Measurements from ENCODE around the gene MLKL.
"Not testable (repeated sequence)": the region's sequence is repeated elsewhere in the genome, so short reads cannot be mapped to it uniquely, and the experiment has no call there.

The MLKL gene

GRCh38 chr16:74731853-74732477 is 31.3 kb upstream of the MLKL start:
- no peak for DNase-seq

GRCh38 chr16:74729783-74730683 is 29.4 kb upstream of the MLKL start:
- DNase-seq = no peak

- DNase-seq = no peak
These were observed 27.2 kb upstream of the MLKL start for GRCh38 chr16:74727903-74728302.

- DNase-seq = no peak
These were observed 26.1 kb upstream of the MLKL start for GRCh38 chr16:74726716-74727115.

- no peak for DNase-seq
These were observed 25.2 kb upstream of the MLKL start for GRCh38 chr16:74725651-74726455.

GRCh38 chr16:74724820-74725549 is 24.3 kb upstream of the MLKL start:
- DNase-seq = no peak

GRCh38 chr16:74723256-74723655 is 22.6 kb upstream of the MLKL start:
- no peak for DNase-seq

GRCh38 chr16:74722156-74722555 is 21.5 kb upstream of the MLKL start:
- not testable (repeated sequence) for DNase-seq

- no peak for DNase-seq
These were observed 21.1 kb upstream of the MLKL start for GRCh38 chr16:74721716-74722115.

GRCh38 chr16:74720579-74720978 is 19.9 kb upstream of the MLKL start:
- DNase-seq = no peak

- DNase-seq = no peak
These were observed 18.3 kb upstream of the MLKL start for GRCh38 chr16:74718741-74719610.

GRCh38 chr16:74718140-74718539 is 17.5 kb upstream of the MLKL start:
- DNase-seq = no peak

GRCh38 chr16:74717367-74717766 is 16.7 kb upstream of the MLKL start:
- DNase-seq = no peak

GRCh38 chr16:74716355-74716754 is 15.7 kb upstream of the MLKL start:
- DNase-seq = no peak

- no peak for DNase-seq
These were observed 13.2 kb upstream of the MLKL start for GRCh38 chr16:74713876-74714275.

- DNase-seq = no peak
These were observed 12.7 kb upstream of the MLKL start for GRCh38 chr16:74713325-74713724.

- no peak for DNase-seq
These were observed 11.3 kb upstream of the MLKL start for GRCh38 chr16:74711938-74712337.

GRCh38 chr16:74710401-74710800 is 9.7 kb upstream of the MLKL start:
- no peak for DNase-seq

- DNase-seq = peak; percentile 4
These were observed 8.8 kb upstream of the MLKL start for GRCh38 chr16:74709441-74709877.

GRCh38 chr16:74700116-74700437 is 585 bp downstream of the MLKL start:
- no peak for DNase-seq

GRCh38 chr16:74699666-74700065 is 996 bp downstream of the MLKL start:
- no peak for DNase-seq

- DNase-seq = no peak
These were observed 2.4 kb downstream of the MLKL start for GRCh38 chr16:74698222-74698621.

All from NCI-H2081 treated with DMSO at 0.1 percent for 48 hours (cell line).